ENCODE measurements around the gene LAMC1.

- TF ChIP-seq CTCF (IDR thresholded peaks at IDR 0.05): no peak
- TF ChIP-seq POLR2A (IDR thresholded peaks at IDR 0.05): no peak
Measured at GRCh38 chr1:183165456-183165855, 142.2 kb downstream of the LAMC1 start.

All from lower leg skin (tissue), 3 donors.